GM19193 (cell line): ENCODE results near the gene FGFBP3.
A peak's percentile ranks its signal among the peaks of the same experiment; 100 is the strongest.

Experiments
- POLR2A ChIP-seq: IDR thresholded peaks from 4 replicates; pipeline ENCODE4 v1.6.1; 2011; ENCODE audit not compliant: insufficient read depth, insufficient read length; ENCODE audit errors: extremely low read depth

Gene FGFBP3

DNA sequence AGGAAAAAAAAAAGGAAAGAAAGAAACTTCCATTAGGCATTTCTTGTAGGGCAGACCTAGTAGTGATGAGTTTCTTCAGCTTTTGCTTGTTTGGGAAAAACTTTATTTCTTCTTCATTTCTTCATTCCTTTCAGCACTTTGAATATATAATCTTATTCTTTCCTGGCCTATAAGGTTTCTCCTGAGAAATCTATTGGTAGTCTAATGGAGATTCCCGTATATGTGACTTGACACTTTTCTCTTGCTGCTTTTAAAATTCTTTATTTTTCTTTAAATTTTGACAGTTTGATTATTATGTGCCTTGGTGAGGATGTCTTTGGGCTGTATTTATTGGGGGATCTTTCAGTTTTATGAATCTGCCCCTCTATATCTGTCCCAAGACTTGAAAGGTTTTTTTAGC, 10.4 kb upstream of the FGFBP3 start:
- no peak for TF ChIP-seq POLR2A

DNA sequence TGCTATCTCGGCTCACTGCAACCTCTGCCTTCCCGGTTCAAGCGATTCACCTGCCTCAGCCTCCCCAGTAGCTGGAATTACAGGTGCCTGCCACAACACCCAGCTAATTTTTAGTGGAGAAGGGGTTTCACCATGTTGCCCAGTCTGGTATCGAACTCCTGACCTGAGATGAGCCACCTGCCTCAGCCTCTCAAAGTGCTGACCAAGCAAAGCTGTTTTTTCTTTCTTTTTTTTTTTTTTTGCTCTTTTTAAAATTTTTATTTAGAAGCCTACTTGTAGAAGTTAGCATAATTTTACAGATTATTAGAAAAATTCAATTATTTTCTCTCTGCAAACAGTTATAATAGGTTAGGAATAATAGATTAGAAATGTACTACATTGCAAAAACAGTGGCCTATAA, 1.2 kb upstream of the FGFBP3 start:
- TF ChIP-seq POLR2A, result no peak

DNA sequence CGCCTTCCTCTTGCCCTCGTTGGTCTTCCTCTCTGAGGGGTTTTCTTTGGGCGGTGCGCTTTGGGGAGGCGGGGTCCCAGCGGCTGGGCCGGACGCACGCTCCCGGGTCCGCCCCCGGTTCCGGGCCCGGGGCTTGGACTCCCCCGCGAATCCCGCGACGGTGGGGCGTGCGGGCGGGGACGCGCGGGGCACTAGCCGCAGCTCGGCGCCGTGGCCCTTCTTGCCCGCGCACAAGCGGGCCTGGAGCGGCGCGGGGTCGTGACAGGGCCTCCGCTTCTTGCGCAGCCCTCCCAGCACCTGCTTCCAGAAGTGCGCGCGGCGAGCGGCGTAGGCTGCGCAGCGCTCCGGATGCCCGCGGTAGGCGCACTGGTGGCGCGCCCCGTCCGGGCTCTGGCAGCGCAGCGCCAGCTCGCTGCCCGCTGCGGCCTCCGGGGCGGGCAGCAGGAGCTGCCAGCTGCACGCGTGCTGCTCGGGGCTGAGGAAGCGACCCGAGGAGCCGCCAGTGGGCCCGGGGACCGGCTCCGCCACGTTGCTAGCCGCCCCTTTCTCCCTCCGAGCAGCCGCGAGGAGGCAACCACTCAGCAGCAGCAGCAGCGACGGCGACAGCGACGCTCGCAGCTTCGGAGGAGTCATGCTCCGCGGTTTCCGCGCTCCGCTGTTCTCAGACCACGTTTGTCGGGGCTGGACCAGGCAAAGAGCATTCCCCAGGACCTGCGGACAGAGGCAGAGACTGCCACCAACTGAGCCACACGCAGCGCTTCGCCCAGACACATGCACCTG, 759 bp downstream of the FGFBP3 start:
- TF ChIP-seq POLR2A, result peak; percentile 58

DNA sequence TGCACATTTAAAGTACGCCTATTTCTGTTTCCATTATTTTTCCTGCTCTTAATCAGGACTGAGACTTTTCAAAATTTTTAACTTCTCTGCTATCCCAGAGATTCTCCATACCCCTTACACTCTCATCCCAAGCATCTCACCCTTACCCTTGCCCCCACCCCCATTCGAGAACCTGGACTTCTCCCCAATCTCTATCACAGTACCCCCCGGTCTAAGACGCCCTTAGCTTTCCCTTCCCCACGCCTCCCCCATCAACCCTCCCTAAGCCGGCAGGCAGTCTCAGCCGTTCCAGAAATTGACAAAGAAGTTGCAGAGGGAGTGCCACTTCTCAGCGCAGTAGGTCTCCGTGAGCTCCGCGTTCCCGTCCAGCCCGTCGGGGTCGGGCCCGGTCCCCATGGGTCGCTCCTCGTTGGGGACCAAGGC, 1.4 kb downstream of the FGFBP3 start:
- no peak for TF ChIP-seq POLR2A

DNA sequence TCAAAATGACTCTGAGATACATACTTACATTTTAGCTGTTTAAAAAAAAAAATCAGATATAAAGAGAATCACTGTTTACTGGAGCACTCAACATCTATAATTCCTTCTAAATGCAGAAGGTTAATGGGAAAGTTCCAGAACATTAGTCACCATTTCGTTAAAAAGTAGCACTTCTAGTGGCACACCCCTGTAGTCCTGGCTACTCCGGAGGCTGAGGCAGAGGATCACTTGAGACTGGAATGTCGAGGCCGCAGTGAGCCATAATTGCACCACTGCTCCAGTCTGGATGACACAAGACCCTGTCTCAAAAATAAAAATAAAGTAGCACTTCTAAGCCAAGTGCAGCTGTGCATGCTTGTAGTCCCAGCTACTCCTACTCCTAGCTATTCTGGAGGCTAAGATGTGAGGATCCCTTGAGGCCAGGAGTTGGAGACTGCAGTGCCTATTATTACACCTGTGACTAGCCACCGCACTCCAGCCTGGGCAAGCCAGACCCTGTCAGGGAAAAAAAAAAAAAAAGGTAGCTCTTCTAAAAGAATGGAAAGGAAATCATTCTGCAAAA, 2.2 kb downstream of the FGFBP3 start:
- no peak for TF ChIP-seq POLR2A

DNA sequence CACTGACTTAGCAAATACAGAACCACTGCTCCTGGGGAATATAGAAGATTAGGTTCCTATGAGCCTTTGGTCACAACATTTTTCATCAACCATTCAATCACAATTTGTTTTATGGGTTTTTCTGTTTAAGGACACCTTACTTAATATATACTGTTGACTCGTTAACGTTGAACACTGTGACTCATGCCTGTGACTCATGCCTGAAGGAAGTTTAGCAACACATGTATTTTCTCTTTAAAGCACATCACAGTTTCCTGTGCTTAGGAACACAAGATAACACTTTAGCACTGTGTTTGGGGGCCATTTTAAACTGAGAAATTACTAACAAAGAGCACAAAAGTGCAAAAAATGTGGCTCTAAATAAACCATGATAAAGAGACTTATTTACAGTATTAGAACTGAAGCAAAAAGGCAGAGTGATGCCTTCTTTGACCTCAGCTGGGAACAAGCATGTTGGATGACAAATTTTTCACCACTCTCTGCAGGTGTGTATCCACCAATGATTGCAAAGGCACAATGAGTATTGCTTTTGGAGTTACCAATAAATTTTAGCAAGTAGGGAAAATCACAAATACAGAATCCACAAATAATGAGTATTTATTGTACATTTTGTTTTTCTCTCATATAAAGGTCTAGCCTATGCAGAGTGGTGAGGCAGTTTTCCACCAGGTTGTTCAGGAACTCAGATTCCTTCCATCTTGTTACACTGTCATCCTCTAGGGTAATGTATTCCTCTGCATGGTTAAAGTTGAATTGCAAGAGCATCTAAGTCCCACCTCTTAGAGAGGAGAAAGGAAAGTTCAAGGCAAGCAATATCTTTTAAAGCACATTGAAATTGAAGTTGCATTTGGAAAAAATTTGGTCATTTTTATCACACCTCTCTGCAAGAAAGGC, 7.3 kb downstream of the FGFBP3 start:
- no peak for TF ChIP-seq POLR2A

DNA sequence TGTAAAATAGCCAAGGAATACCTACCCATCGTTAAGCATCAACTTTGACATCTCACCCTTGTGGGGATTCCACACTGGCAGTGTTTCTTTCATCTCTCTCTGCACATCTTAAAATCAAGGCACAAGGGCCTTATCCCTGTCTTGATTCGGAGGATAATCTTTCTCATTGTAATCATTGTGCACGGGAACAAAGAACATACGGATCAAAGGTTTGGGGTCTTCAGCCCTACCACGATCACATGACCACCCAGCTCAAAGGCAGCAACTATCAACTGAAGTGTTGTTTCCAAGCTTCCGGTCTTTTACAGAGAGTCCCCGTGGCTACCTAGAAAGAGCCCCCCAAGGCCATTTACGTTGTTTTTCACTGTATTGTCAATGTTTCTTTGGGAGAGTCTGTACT, 11.9 kb downstream of the FGFBP3 start:
- no peak for TF ChIP-seq POLR2A

DNA sequence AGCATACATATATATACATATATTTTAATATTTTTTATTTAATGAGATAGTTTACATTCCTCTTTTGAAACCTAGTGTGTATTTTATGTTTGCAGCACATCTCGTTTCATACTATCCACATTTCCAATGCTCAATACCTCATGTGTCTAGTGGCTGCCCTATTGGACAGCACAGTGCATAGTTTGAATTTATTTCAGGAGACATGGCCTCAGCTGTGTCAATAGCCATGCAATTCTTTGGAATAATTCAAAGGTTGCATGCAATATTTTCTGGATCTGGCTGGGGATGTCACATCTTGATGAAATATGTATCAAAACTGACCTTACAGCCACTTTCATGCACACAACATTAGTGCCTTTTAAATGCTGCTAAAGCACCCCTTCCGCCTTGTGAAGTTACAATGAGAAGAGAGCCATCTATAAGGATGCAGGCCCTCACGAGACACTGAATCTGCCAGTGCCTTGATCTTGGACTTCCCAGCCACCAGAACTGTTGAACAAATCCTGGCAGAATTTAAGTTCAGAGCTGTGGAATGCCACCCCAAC, 13.0 kb downstream of the FGFBP3 start:
- TF ChIP-seq POLR2A, result no peak

DNA sequence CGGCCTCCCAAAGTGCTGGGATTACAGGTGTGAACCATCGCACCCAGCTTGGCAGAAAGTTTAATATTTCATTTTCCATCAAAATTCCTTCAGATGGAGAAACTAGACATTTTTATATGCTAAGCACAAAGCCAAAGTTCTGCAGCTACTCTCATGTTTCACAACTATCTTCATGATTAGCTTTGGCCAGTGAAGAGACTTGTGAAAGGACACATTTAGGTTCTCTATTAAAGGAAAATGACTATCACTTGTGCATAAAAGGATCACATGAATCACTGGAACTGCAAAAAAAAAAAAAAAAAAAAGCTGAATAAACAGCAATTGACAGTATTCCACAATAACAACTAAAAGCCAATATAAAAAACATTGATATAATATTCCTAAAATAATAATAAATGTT, 16.2 kb downstream of the FGFBP3 start:
- TF ChIP-seq POLR2A, result no peak

DNA sequence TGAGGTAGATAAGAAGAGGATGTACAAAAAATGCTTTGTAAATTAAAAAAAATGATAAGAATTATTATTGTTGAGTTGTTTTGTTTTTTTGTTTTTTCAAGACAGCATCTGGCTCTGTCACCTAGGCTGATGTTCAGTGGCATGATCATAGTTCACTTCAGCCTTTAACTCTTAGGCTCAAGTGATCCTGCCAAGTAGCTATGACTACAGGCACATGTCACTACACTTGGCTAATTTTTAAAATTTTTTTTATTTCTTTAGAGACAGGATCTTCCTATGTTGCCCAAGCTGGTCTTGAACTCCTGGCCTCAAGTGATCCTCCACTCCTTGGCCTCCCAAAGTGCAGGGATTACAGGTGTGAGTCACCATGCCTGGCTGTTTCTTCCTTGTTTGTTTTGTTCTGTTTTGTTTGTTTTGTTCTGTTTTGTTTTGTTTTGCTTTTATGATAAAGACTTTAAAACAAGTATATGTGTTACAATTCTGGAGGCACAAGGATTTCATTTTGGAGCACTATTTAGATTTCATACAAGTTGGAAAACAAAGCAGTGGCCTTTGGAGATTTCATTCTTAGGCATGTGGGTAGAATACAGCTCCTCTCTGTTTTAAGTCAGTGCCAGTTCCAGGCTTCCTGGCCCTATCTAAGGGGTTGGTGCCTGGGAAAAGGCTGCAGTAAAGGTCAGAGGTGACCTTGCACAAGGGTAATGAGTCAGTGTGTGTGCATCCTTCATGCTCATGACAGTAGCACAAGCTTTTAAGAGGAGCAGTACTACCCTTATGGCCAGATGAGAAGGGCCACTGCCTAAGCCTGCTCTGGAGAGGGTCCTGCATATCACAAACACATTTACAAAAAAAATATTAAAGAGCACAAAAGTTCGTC, 17.9 kb downstream of the FGFBP3 start:
- TF ChIP-seq POLR2A, result no peak

DNA sequence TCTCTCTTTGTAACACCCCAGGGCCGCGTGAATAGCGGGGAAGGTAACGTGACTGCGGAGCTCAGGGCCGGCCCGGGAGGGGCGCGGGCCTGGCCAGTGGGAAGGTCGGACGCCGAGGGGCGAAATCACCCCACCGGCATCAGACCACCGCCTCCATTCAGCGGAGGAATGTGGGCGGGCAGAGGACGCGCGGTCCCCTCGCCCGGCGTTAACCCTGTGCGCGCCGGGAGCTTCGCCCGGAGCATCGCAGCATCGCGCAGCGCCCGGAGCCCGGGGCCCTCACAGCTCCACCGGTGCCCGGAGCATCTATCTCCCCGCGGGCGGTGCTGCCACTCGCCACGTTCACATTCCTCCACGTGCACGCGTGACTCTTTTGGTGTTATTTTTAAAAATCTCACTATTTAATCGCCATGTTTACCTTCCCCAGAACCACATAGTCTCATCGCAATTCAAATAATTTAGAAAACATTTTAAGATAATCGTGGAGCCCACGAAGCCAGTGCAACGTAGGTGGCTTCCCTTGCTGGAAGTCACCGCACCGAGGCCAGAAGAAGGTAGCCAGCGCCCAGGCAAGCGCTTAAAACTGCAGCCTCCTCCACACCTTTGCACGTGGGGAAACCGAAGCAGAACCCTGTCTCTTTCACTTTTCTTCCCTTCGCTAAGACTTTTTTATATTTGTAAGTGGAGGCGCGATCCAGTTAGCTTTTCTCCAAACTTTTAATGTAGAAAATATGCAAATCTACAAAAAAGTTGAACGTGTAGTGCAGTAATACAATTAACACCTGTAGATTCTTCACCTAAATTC, 21.8 kb downstream of the FGFBP3 start:
- no peak for TF ChIP-seq POLR2A

DNA sequence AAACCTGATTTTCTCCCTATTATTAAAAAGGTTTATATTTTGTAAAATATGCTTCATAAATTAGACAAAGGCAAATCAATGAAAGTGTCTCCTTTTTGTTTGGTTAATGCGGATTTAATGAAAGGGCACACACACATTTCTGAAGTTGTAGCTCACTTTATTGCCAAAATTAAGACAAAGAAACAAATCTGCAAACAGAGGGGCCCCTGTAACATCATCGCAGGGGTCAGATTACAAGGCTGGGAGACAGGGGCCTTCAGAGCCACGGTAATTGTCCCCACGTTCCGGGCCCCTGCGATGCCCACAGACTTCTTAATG, 22.4 kb downstream of the FGFBP3 start:
- TF ChIP-seq POLR2A, result no peak

DNA sequence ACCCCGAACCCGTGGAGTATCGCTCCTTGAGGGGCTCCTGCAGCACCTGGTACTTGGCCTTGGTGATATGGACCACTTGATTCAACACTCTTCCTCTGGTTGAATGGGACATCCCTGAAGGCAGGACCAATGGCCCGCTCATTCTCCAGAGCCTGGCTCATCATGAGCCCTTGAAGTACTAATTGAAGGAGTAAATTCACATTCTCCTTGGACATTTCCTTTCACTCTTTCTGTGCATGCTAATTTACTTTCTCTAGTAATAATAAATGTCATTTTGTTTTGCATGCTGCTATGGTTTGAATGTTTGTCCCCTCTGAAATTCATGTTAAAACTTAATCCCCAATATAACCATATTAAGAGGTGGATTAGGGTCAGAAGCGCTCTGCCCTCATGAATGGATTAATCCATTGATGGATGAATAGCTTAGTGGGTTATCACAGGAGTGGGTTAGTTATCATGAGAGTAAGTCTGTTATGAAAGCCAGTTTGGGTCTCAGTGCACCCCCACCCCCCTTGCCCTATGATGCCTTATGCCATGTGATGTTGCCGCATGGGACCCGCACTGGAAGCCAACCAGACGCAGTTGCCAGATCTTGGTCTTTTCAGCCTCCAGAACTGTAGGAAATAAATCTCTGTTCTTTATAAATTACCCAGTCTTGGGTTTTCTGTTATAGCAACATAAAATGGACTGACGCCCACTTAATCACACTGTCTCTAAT, 23.8 kb downstream of the FGFBP3 start:
- no peak for TF ChIP-seq POLR2A

DNA sequence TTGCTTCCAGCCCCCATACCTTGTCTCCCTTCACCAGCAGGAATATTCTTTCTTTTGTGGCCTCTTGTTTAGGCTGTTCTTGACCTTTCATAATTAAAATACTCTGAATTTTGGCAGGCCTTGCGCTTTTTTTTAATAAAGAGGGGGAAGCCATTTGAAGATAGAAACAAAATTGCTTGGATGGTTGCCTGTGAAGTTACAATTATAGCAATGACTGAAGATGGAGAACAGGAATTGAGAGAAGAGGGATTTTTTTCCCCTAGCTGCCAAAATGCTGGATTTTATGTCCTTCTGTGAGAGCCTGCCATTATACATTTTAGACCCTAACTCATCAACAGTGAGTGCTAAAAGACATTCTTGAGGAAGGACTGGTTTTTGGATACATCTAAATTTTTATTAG, 24.8 kb downstream of the FGFBP3 start:
- no peak for TF ChIP-seq POLR2A
